ENCODE measurements around the gene THBD. TPM values are rescaled to one million over a fixed set of nuclear protein-coding genes. Genes with fewer than 3 reads are reported as not detected.
A peak's percentile ranks its signal among the peaks of the same experiment; 100 is the strongest.

Gene THBD
- total RNA-seq, 6 experiments from 2014 or later = 1.4 to 15.6 (median 4.9) TPM

DNA sequence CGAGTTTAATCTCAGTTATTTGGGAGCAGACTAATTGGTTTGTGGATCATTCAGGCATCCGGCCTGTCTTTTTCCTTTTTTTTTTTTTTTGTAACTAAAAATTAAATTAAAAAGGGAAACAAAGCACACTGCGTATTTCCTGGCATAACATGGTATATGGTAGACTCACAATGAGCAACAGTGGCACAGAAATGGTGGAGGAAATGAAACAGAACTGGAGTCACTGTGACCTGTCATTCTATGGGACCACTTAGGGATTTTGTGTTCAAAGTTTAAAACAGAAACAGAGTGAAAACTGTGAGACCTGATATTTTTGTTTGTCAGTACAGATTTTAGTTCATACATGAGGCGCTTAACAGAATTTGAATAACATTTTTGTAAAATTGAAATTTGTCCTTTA lies 41.4 kb upstream of the THBD start:
- H3K4me3 ChIP-seq = no peak overlapping the region
- H3K27me3 ChIP-seq = no peaks in the 10 kb centered on the region
- DNase-seq = no peak
- TF ChIP-seq, protein P1, sequence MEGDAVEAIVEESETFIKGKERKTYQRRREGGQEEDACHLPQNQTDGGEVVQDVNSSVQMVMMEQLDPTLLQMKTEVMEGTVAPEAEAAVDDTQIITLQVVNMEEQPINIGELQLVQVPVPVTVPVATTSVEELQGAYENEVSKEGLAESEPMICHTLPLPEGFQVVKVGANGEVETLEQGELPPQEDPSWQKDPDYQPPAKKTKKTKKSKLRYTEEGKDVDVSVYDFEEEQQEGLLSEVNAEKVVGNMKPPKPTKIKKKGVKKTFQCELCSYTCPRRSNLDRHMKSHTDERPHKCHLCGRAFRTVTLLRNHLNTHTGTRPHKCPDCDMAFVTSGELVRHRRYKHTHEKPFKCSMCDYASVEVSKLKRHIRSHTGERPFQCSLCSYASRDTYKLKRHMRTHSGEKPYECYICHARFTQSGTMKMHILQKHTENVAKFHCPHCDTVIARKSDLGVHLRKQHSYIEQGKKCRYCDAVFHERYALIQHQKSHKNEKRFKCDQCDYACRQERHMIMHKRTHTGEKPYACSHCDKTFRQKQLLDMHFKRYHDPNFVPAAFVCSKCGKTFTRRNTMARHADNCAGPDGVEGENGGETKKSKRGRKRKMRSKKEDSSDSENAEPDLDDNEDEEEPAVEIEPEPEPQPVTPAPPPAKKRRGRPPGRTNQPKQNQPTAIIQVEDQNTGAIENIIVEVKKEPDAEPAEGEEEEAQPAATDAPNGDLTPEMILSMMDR (IDR thresholded peaks at IDR 0.05) = no peak
- TF ChIP-seq POLR2A (IDR thresholded peaks at IDR 0.05) = no peak
- no peak for ATAC-seq
- no peak overlapping the region for H3K27ac ChIP-seq
- intact Hi-C loops (cut with DNase I) = no loop called here
- H3K9me3 ChIP-seq = no peaks in the 10 kb centered on the region
- H3K4me1 ChIP-seq = no peaks in the 10 kb centered on the region
- H3K36me3 ChIP-seq = no peaks in the 10 kb centered on the region
- WGBS (ENCODE audit: insufficient coverage, low coverage, low lambda C conversion rate, missing lambda C conversion rate) = 70% methylated on average over 4 of the region's 4 CpGs

GRCh38 chr20:23090147-23090546 lies 40.7 kb upstream of the THBD start:
- H3K9me3 ChIP-seq = no peaks in the 10 kb centered on the region
- ATAC-seq (no peak), DNase-seq (no peak)
- TF ChIP-seq, protein P1 (IDR thresholded peaks at IDR 0.05) = no peak
- TF ChIP-seq POLR2A (IDR thresholded peaks at IDR 0.05) = no peak
- no peaks in the 10 kb centered on the region for H3K4me1 ChIP-seq
- 65% methylated on average over 3 of the region's 6 CpGs for WGBS (ENCODE audit: insufficient coverage, low coverage, low lambda C conversion rate, missing lambda C conversion rate)
- no peaks in the 10 kb centered on the region for H3K36me3 ChIP-seq
- H3K4me3 ChIP-seq = no peak overlapping the region
- no peaks in the 10 kb centered on the region for H3K27me3 ChIP-seq
- intact Hi-C loops (cut with DNase I) = no loop called here
- H3K27ac ChIP-seq = no peak overlapping the region

DNA sequence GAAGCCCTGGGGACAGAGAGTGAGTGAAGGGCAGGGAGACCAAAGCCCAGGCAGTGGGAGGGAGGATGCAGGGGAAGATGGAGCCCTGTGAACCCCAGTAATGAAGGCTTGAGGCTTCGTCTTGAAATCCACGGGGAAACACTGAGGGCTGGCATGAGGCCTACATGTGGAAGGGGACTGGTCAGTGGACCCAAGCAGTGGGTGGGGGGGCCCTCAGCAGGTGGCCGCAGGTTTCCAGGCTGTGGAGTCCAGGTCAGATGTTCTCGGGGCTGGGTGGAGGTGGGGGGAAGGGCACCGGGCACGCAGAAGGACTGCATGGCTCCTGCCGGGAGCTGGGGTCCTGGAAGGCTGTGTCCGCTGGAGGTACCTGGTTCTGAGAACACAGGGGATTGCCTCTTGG lies 39.4 kb upstream of the THBD start:
- Histone ChIP-seq H3K9me3 (no peaks in the 10 kb centered on the region), H3K4me3 (no peak overlapping the region), H3K36me3 (no peaks in the 10 kb centered on the region), H3K27ac (no peak overlapping the region), H3K27me3 (no peaks in the 10 kb centered on the region), H3K4me1 (no peaks in the 10 kb centered on the region)
- WGBS (ENCODE audit: insufficient coverage, low coverage, low lambda C conversion rate, missing lambda C conversion rate) = no CpG with 5 or more reads among the region's 8 CpGs
- no peak for DNase-seq
- intact Hi-C loops (cut with DNase I) = no loop called here
- TF ChIP-seq POLR2A (IDR thresholded peaks at IDR 0.05) = no peak
- TF ChIP-seq, protein P1 (IDR thresholded peaks at IDR 0.05) = no peak
- no peak for ATAC-seq

DNA sequence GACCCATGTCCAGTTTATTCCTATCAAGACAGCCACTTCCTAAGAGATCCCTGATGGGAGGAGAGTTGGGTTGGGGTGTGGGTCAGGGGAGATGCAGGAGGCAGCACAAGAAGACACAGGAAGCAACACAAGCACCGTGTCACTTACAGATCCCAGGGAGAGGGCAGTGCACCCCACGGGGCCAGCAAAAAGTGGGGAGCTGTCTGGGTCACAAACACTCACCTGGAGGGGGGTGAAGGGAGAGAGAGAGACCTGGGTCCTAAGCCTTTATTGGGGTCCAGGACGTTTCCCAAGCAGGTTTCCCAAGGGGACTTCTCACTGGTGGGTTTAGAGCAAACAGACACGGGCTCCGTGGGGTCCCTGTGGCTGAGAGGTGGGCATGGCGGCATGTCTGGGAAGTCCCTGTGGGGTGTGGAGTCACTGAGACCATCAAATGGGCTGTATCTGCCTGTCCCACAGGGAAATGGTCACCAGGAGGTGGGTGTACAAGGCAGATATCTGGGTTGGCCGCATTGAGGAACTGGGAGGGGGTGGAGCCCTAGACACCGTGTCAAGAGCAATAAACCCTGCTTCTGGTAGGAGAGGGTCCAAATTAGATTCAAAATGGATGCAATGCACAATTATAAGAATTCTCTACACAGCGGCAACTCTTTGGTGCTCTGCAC lies 38.2 kb upstream of the THBD start:
- H3K9me3 ChIP-seq = no peaks in the 10 kb centered on the region
- DNase-seq (no peak), ATAC-seq (no peak)
- intact Hi-C loops (cut with DNase I) = no loop called here
- no peak overlapping the region for H3K4me3 ChIP-seq
- peak overlapping the region in 2 of 3 donors; percentile 65 to 95 for H3K27ac ChIP-seq
- no peaks in the 10 kb centered on the region for H3K27me3 ChIP-seq
- no peaks in the 10 kb centered on the region for H3K4me1 ChIP-seq
- TF ChIP-seq, protein P1 (IDR thresholded peaks at IDR 0.05) = no peak
- no peak for TF ChIP-seq POLR2A (IDR thresholded peaks at IDR 0.05)
- WGBS (ENCODE audit: insufficient coverage, low coverage, low lambda C conversion rate, missing lambda C conversion rate) = 41% methylated on average over 7 of the region's 9 CpGs
- H3K36me3 ChIP-seq = no peaks in the 10 kb centered on the region

Measured in right lobe of liver (tissue), 6 donors.